CD8-positive, alpha-beta memory T cell (primary cell): ENCODE measurements around the gene MGAT3. TPM values are rescaled to one million over a fixed set of nuclear protein-coding genes. Genes with fewer than 3 reads are reported as not detected.

ENCODE experiments used
- CTCF ChIA-PET: fragments of 350-600 bp; sonication (Branson Sonifier 250); formaldehyde crosslinking; loops from one replicate; lab custom pipeline; 2021; ENCODE audit warnings: antibody characterized with exemption; lab: Charles Lee
- POLR2A ChIA-PET: fragments of 350-600 bp; sonication (Branson Sonifier 250); formaldehyde crosslinking; loops from one replicate; lab custom pipeline; 2021; ENCODE audit warnings: antibody characterized with exemption; lab: Charles Lee
- DNase-seq, 5 donors: peaks; one replicate each; pipeline versions ENCODE4 v3.0.0 to v3.0.0-alpha.2; 2020 to 2022; ENCODE audit warnings: mixed read lengths in 1 of 5
- H3K27ac ChIP-seq: one replicate; pipeline ENCODE4 v1.7.0; 2013; ENCODE audit warnings: low read depth, mild to moderate bottlenecking, low read length, moderate library complexity
- H3K27me3 ChIP-seq: 2 replicates; pipeline ENCODE4 v1.7.0; 2013; ENCODE audit warnings: low read length, mild to moderate bottlenecking; ENCODE audit not compliant: insufficient read depth, poor library complexity, severe bottlenecking
- H3K36me3 ChIP-seq: 2 replicates; pipeline ENCODE4 v1.7.0; 2013; ENCODE audit warnings: mild to moderate bottlenecking, low read length, moderate library complexity; ENCODE audit not compliant: insufficient read depth
- H3K4me1 ChIP-seq: 2 replicates; pipeline ENCODE4 v1.7.0; 2013; ENCODE audit warnings: mild to moderate bottlenecking, low read length, moderate library complexity; ENCODE audit not compliant: insufficient read depth
- H3K4me3 ChIP-seq: 2 replicates; pipeline ENCODE4 v1.7.0; 2013; ENCODE audit warnings: mild to moderate bottlenecking, low read length
- H3K9me3 ChIP-seq: 2 replicates; pipeline ENCODE4 v1.7.0; 2013; ENCODE audit warnings: mild to moderate bottlenecking, low read length
- H3K27ac Mint-ChIP-seq, 8 donors: one replicate each; pipeline ENCODE4 v1.8.0; 2020 to 2021; ENCODE audit warnings: mixed read lengths in 8 of 8, mild to moderate bottlenecking in 6 of 8, inconsistent platforms in 3 of 8, moderate library complexity in 3 of 8
- H3K27me3 Mint-ChIP-seq, 2 donors: one replicate each; pipeline ENCODE4 v1.8.0; 2020 to 2021; ENCODE audit warnings: mixed read lengths in 2 of 2, mild to moderate bottlenecking in 1 of 2, moderate library complexity in 1 of 2
- H3K36me3 Mint-ChIP-seq, 3 donors: one replicate each; pipeline ENCODE4 v1.8.0; 2020 to 2021; ENCODE audit warnings: mixed read lengths in 3 of 3, inconsistent platforms in 1 of 3, mild to moderate bottlenecking in 1 of 3
- H3K4me1 Mint-ChIP-seq, 3 donors: one replicate each; pipeline ENCODE4 v1.8.0; 2020 to 2021; ENCODE audit warnings: mixed read lengths in 3 of 3, inconsistent platforms in 1 of 3, mild to moderate bottlenecking in 1 of 3
- H3K4me3 Mint-ChIP-seq, 7 donors: one replicate each; pipeline ENCODE4 v1.8.0; 2020 to 2021; ENCODE audit warnings: mixed read lengths in 7 of 7, mild to moderate bottlenecking in 6 of 7, moderate library complexity in 4 of 7, inconsistent platforms in 2 of 7
- H3K9me3 Mint-ChIP-seq, 5 donors: one replicate each; pipeline ENCODE4 v1.8.0; 2020 to 2022; ENCODE audit warnings: mixed read lengths in 5 of 5, mild to moderate bottlenecking in 3 of 5, moderate library complexity in 2 of 5, inconsistent platforms in 1 of 5
- polyA plus RNA-seq: library from polyadenylated mRNA; unstranded; fragments of 300-500 nt; fragmentation: Illumina TruSeq; gene quantifications from one replicate; pipeline ENCODE4 v1.2.3, GENCODE V29; 2021
- total RNA-seq, 2 experiments: library from RNA; stranded (reverse); gene quantifications; one replicate each; pipeline ENCODE4 v1.2.3, GENCODE V29; 2021

MGAT3 gene
- total and polyA plus RNA-seq, 3 experiments from 2014 or later: 0.03 to 0.37 (median 0.27) TPM

GRCh38 chr22:39463931-39464390, 7.1 kb downstream of the MGAT3 start:
- Mint-ChIP-seq H3K4me3 (no peak overlapping the region), H3K36me3 (no peaks in the 10 kb centered on the region), H3K27me3 (peaks cover 15 to 19% of the 10 kb centered on the region in 2 donors), H3K4me1 (no peaks in the 10 kb centered on the region), H3K27ac (peak overlapping the region in 1 of 8 donors; percentile 14), H3K9me3 (no peaks in the 10 kb centered on the region)
- Histone ChIP-seq H3K27ac (no peak overlapping the region), H3K36me3 (no peaks in the 10 kb centered on the region), H3K9me3 (no peaks in the 10 kb centered on the region), H3K27me3 (no peaks in the 10 kb centered on the region), H3K4me1 (no peaks in the 10 kb centered on the region), H3K4me3 (no peak overlapping the region)
- DNase-seq: no peak
- ChIA-PET CTCF (no interaction called here), POLR2A (no interaction called here)

- Histone ChIP-seq H3K4me3 (no peak overlapping the region), H3K27ac (no peak overlapping the region), H3K9me3 (no peaks in the 10 kb centered on the region), H3K27me3 (no peaks in the 10 kb centered on the region), H3K36me3 (no peaks in the 10 kb centered on the region), H3K4me1 (peaks cover 2% of the 10 kb centered on the region)
- H3K9me3 Mint-ChIP-seq: no peaks in the 10 kb centered on the region
- POLR2A ChIA-PET: no interaction called here
- CTCF ChIA-PET: interaction anchor here (1.5 kb wide), 1 partner anchor 14 kb away, joined by 5 read pairs; no protein-coding TSS in a partner anchor
- H3K36me3 Mint-ChIP-seq: no peaks in the 10 kb centered on the region
- no peak overlapping the region for H3K4me3 Mint-ChIP-seq
- peaks cover 2 to 7% (median 3%) of the 10 kb centered on the region in 3 donors for H3K4me1 Mint-ChIP-seq
- H3K27ac Mint-ChIP-seq: no peak overlapping the region
- no peak for DNase-seq
- H3K27me3 Mint-ChIP-seq: peaks cover 6 to 10% of the 10 kb centered on the region in 2 donors
Observed at GRCh38 chr22:39466228-39467006, 9.6 kb downstream of the MGAT3 start.

GRCh38 chr22:39467390-39467895, 10.6 kb downstream of the MGAT3 start:
- Mint-ChIP-seq H3K4me3 (no peak overlapping the region), H3K27me3 (peaks cover 1 to 3% of the 10 kb centered on the region in 2 donors), H3K36me3 (no peaks in the 10 kb centered on the region), H3K9me3 (no peaks in the 10 kb centered on the region), H3K27ac (no peak overlapping the region), H3K4me1 (peaks cover 7 to 17% (median 12%) of the 10 kb centered on the region in 3 donors)
- H3K27me3 ChIP-seq: no peaks in the 10 kb centered on the region
- peaks cover 12% of the 10 kb centered on the region for H3K4me1 ChIP-seq
- no peaks in the 10 kb centered on the region for H3K9me3 ChIP-seq
- no peak overlapping the region for H3K27ac ChIP-seq
- CTCF ChIA-PET: interaction anchor here (1.5 kb wide), 1 partner anchor 15 kb away, joined by 5 read pairs; no protein-coding TSS in a partner anchor
- H3K36me3 ChIP-seq: no peaks in the 10 kb centered on the region
- no peak for DNase-seq
- no peak overlapping the region for H3K4me3 ChIP-seq
- POLR2A ChIA-PET: interaction anchor here (0.7 kb wide), 1 partner anchor 15 kb away, joined by 3 read pairs; no protein-coding TSS in a partner anchor

GRCh38 chr22:39468487-39469325, 11.9 kb downstream of the MGAT3 start:
- no peaks in the 10 kb centered on the region for H3K27me3 ChIP-seq
- no peak overlapping the region for H3K27ac Mint-ChIP-seq
- ChIA-PET POLR2A (no interaction called here), CTCF (interaction anchor here (1.2 kb wide), 1 partner anchor 21 kb away, joined by 3 read pairs; no protein-coding TSS in a partner anchor)
- H3K36me3 Mint-ChIP-seq: no peaks in the 10 kb centered on the region
- H3K9me3 ChIP-seq: no peaks in the 10 kb centered on the region
- peaks cover 1 to 3% of the 10 kb centered on the region in 2 donors for H3K27me3 Mint-ChIP-seq
- H3K4me1 Mint-ChIP-seq: peaks cover 7 to 22% (median 14%) of the 10 kb centered on the region in 3 donors
- no peak overlapping the region for H3K4me3 Mint-ChIP-seq
- no peak for DNase-seq
- no peak overlapping the region for H3K27ac ChIP-seq
- no peak overlapping the region for H3K4me3 ChIP-seq
- H3K9me3 Mint-ChIP-seq: no peaks in the 10 kb centered on the region
- peaks cover 14% of the 10 kb centered on the region for H3K4me1 ChIP-seq
- no peaks in the 10 kb centered on the region for H3K36me3 ChIP-seq

DNA sequence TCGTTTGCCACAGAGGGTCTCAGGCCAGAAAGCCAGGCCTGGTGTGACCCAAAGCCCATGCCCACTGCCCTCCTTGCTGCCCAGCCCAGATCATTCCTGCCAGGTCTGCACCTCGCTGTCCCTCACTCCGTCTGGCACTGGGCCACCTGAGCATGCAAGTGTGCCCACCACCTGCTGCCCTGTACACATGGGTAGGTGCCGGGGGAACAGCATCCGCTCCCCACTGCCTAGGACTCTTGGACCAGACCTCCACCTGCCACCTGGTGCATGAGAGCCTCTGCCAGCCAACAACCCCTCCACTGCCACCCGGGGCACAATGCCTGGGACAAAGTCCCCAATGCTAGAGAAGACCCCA, 12.5 kb downstream of the MGAT3 start:
- ChIA-PET CTCF (interaction anchor here (1.2 kb wide), 1 partner anchor 22 kb away, joined by 3 read pairs; no protein-coding TSS in a partner anchor), POLR2A (no interaction called here)
- Histone ChIP-seq H3K27ac (no peak overlapping the region), H3K4me3 (no peak overlapping the region), H3K4me1 (peaks cover 14% of the 10 kb centered on the region), H3K9me3 (no peaks in the 10 kb centered on the region), H3K27me3 (no peaks in the 10 kb centered on the region), H3K36me3 (no peaks in the 10 kb centered on the region)
- no peak for DNase-seq
- Mint-ChIP-seq H3K27me3 (peaks cover 1 to 3% of the 10 kb centered on the region in 2 donors), H3K27ac (no peak overlapping the region), H3K9me3 (no peaks in the 10 kb centered on the region), H3K4me3 (no peak overlapping the region), H3K4me1 (peaks cover 7 to 22% (median 14%) of the 10 kb centered on the region in 3 donors), H3K36me3 (no peaks in the 10 kb centered on the region)

GRCh38 chr22:39469681-39470450, 13.1 kb downstream of the MGAT3 start:
- Histone ChIP-seq H3K4me3 (no peak overlapping the region), H3K27me3 (no peaks in the 10 kb centered on the region), H3K36me3 (no peaks in the 10 kb centered on the region), H3K4me1 (peaks cover 14% of the 10 kb centered on the region), H3K27ac (no peak overlapping the region), H3K9me3 (no peaks in the 10 kb centered on the region)
- no peak overlapping the region for H3K4me3 Mint-ChIP-seq
- peaks cover 7 to 22% (median 14%) of the 10 kb centered on the region in 3 donors for H3K4me1 Mint-ChIP-seq
- H3K27me3 Mint-ChIP-seq: peaks cover 1 to 3% of the 10 kb centered on the region in 2 donors
- H3K9me3 Mint-ChIP-seq: no peaks in the 10 kb centered on the region
- H3K36me3 Mint-ChIP-seq: no peaks in the 10 kb centered on the region
- ChIA-PET POLR2A (no interaction called here), CTCF (interaction anchor here (1.4 kb wide), 1 partner anchor 59 kb away, joined by 5 read pairs; no protein-coding TSS in a partner anchor)
- H3K27ac Mint-ChIP-seq: no peak overlapping the region
- DNase-seq: no peak

DNA sequence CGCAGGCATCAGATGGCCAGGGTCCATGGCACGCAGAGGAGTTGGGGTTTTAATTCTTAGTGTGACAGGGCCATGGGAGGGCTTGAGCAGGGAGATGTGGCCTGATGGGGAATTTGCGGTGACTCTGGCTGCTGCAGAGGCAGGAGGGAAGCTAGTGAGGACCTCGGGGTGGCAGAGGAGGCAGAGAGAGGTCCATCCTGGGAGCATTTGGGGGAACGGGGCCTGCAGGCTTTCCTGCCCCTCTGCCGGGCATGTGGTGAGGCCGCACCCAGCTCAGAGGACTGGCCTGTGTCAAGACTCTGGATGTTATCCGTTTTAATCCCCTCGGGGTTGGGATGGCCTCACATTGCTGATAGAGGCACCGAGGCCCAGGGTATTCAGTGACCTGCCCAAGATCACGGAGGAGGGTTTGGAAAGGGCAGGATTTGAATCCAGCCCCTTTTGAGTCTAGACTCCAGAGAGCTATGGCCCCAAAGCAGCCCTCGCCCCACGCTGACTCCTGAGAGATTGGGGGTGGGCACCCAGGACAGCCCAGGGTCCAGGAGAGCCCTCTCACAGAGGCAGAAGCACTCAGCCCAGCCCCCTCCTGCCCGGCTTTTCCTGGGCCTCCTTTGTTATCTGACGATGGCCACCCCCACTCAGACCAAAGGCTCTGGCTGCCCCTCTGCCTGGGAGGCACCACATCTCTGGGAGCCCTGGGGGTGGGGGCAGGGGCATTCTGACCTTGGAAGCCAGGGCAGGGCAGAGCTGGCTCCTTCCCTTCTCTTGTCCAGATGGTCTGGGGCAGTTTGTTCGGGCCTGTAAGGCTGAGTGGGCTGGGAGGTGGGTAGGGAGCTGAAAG, 13.9 kb downstream of the MGAT3 start:
- no peak for DNase-seq
- POLR2A ChIA-PET: no interaction called here
- H3K27ac Mint-ChIP-seq: no peak overlapping the region
- no peaks in the 10 kb centered on the region for H3K9me3 ChIP-seq
- H3K4me3 ChIP-seq: no peak overlapping the region
- no peaks in the 10 kb centered on the region for H3K9me3 Mint-ChIP-seq
- peaks cover 1 to 3% of the 10 kb centered on the region in 2 donors for H3K27me3 Mint-ChIP-seq
- H3K4me1 ChIP-seq: peaks cover 14% of the 10 kb centered on the region
- no peaks in the 10 kb centered on the region for H3K36me3 ChIP-seq
- no peaks in the 10 kb centered on the region for H3K27me3 ChIP-seq
- CTCF ChIA-PET: interaction anchor here (1.0 to 1.4 kb wide), 2 partner anchors 19 to 58 kb away, joined by 3 to 5 read pairs; no protein-coding TSS in a partner anchor
- H3K4me3 Mint-ChIP-seq: no peak overlapping the region
- no peak overlapping the region for H3K27ac ChIP-seq
- H3K4me1 Mint-ChIP-seq: peaks cover 7 to 22% (median 14%) of the 10 kb centered on the region in 3 donors
- no peaks in the 10 kb centered on the region for H3K36me3 Mint-ChIP-seq
